ENCODE results near the gene LRMDA.

DNA sequence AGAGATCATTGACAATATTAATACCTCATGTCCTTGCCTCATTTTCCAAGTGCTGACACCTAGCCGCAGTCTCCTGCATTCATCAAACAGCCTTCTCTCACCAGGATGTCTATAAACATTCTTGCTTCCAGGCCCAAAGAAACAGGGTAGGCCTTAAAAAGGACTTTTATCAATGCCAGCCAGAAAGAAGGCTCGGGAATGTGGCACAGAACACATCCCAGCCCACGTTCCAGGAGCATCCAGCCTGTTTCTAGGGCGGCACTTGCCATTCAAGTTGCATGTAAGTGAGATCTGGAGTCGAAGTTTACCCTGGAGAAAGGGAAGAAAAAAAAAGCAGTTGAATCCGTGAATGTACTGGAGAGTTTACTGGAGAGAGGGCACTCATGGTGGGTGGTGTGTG lies 1123.1 kb downstream of the LRMDA start:
- TF ChIP-seq POLR2AphosphoS5 (IDR thresholded peaks at IDR 0.05) (no peak), POLR2A (IDR thresholded peaks at IDR 0.05) (no peak)
- TF ChIP-seq, protein P1, sequence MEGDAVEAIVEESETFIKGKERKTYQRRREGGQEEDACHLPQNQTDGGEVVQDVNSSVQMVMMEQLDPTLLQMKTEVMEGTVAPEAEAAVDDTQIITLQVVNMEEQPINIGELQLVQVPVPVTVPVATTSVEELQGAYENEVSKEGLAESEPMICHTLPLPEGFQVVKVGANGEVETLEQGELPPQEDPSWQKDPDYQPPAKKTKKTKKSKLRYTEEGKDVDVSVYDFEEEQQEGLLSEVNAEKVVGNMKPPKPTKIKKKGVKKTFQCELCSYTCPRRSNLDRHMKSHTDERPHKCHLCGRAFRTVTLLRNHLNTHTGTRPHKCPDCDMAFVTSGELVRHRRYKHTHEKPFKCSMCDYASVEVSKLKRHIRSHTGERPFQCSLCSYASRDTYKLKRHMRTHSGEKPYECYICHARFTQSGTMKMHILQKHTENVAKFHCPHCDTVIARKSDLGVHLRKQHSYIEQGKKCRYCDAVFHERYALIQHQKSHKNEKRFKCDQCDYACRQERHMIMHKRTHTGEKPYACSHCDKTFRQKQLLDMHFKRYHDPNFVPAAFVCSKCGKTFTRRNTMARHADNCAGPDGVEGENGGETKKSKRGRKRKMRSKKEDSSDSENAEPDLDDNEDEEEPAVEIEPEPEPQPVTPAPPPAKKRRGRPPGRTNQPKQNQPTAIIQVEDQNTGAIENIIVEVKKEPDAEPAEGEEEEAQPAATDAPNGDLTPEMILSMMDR (IDR thresholded peaks at IDR 0.05), result no peak
